Ovary (tissue), 9 donors: Measurements from ENCODE around the gene PCBP3. TPM values are rescaled to one million over a fixed set of nuclear protein-coding genes. Genes with fewer than 3 reads are reported as not detected.
A peak's percentile ranks its signal among the peaks of the same experiment; 100 is the strongest.

Experiments
- DNase-seq, 5 donors: peaks; one replicate each; pipeline ENCODE4 v3.0.0-alpha.2; 2019 to 2020
- H3K27ac ChIP-seq, 2 donors: fragments of 200-600 bp; one replicate each; pipeline versions ENCODE4 v1.5.1 to v1.8.0; 2019 to 2022
- H3K27me3 ChIP-seq: fragments of 200-600 bp; one replicate; pipeline ENCODE4 v1.8.0; 2022
- H3K36me3 ChIP-seq: fragments of 200-600 bp; sonication (generic); one replicate; pipeline ENCODE4 v1.5.1; 2019
- H3K4me1 ChIP-seq: one replicate; pipeline ENCODE4 v1.8.1; 2013; ENCODE audit warnings: mild to moderate bottlenecking, moderate library complexity; ENCODE audit not compliant: insufficient read depth
- H3K4me3 ChIP-seq: fragments of 200-600 bp; sonication (generic); one replicate; pipeline ENCODE4 v1.5.1; 2017
- H3K9me3 ChIP-seq, 2 donors: fragments of 200-600 bp in 1 of 2; sonication (generic) in 1 of 2; one replicate each; pipeline versions ENCODE4 v1.5.1 to v1.8.1; 2013 to 2019; ENCODE audit warnings: mild to moderate bottlenecking in 1 of 2, moderate library complexity in 1 of 2
- EP300 ChIP-seq: sonication (generic); formaldehyde crosslinking; IDR thresholded peaks from one replicate; pipeline ENCODE4 v1.6.1; 2017; ENCODE audit warnings: antibody characterized with exemption
- POLR2A ChIP-seq: fragments of 450-650 bp; IDR thresholded peaks from one replicate; pipeline ENCODE4 v1.6.1; 2017; ENCODE audit warnings: antibody characterized with exemption, mild to moderate bottlenecking, moderate library complexity
- WGBS, 3 donors: extraction: QIAGEN DNeasy Blood & Tissue Kit in 1 of 3; methylation state at CpG; one replicate each; pipeline versions ENCODE4 v1.1.5 to v1.1.7; 2013 to 2017; 5-methylcytosine and 5-hydroxymethylcytosine counted together
- intact Hi-C, 4 donors: fragments of 100-400 bp; cut with DNase I; formaldehyde crosslinking; loops; one replicate each; pipeline versions ENCODE4 v1.11.0 to v1.15.1; 2022 to 2023
- polyA plus RNA-seq, 2 donors: library from polyadenylated mRNA; stranded (reverse); fragments of 200-250 nt in 1 of 2; fragments of 350-450 nt in 1 of 2; fragmentation: Illumina TruSeq in 1 of 2; extraction: RNeasy Lipid Tissue Mini Kit (QIAGEN cat#74804) in 1 of 2; gene quantifications; one replicate each; pipeline ENCODE4 v1.2.3, GENCODE V29; 2013 to 2014
- total RNA-seq, 7 donors: library from RNA; depleted of rRNA in 2 of 7; stranded (reverse); fragments of >200 nt in 2 of 7; fragmentation: NEBNext Ultra II Directional in 3 of 7; extraction: Animal tissue kit (Norgen Biotek cat#: 25700) in 3 of 7; gene quantifications; one replicate each; pipeline versions ENCODE4 v1.1.0 to v1.2.4, GENCODE V29; 2016 to 2023
- TF ChIP-seq, protein P1 (sequence below), 3 donors: fragments of 450-650 bp in 2 of 3; fragments of 200-600 bp in 1 of 3; IDR thresholded peaks; one replicate each; pipeline versions ENCODE4 v1.5.1 to v1.8.0; 2016 to 2022; ENCODE audit warnings: antibody characterized with exemption in 3 of 3, mild to moderate bottlenecking in 1 of 3
- donor health status: DM: no; HTN: no; CAD: no; lungs with moderate emphysema.
- donor health status: DM: no; HTN: no; CAD: no.
- donor health status: Bipolar disorder and iron deficiency.
- donor health status: DM: yes; HTN: yes; CAD: no.
- donor health status: DM: no; HTN: no; CAD: no.
- donor health status: DM: yes; HTN: yes; CAD: no.

The PCBP3 gene
- total and polyA plus RNA-seq, 9 donors, result 2.4 to 10.1 (median 5.4) TPM

- Histone ChIP-seq H3K36me3 (no peaks in the 10 kb centered on the region), H3K4me1 (no peaks in the 10 kb centered on the region), H3K27me3 (no peaks in the 10 kb centered on the region), H3K9me3 (no peaks in the 10 kb centered on the region), H3K27ac (no peak overlapping the region), H3K4me3 (no peak overlapping the region)
- intact Hi-C loops, result no loop called here
- peak in 1 of 5 donors; percentile 4 for DNase-seq
- 42 to 57% (median 57%) methylated on average over 12 of the region's 12 CpGs for WGBS, 3 donors
- TF ChIP-seq POLR2A (no peak), EP300 (no peak)
- TF ChIP-seq, protein P1, sequence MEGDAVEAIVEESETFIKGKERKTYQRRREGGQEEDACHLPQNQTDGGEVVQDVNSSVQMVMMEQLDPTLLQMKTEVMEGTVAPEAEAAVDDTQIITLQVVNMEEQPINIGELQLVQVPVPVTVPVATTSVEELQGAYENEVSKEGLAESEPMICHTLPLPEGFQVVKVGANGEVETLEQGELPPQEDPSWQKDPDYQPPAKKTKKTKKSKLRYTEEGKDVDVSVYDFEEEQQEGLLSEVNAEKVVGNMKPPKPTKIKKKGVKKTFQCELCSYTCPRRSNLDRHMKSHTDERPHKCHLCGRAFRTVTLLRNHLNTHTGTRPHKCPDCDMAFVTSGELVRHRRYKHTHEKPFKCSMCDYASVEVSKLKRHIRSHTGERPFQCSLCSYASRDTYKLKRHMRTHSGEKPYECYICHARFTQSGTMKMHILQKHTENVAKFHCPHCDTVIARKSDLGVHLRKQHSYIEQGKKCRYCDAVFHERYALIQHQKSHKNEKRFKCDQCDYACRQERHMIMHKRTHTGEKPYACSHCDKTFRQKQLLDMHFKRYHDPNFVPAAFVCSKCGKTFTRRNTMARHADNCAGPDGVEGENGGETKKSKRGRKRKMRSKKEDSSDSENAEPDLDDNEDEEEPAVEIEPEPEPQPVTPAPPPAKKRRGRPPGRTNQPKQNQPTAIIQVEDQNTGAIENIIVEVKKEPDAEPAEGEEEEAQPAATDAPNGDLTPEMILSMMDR (IDR thresholded peaks at IDR 0.05), result no peak
Measured at GRCh38 chr21:45854690-45855247, 211.2 kb downstream of the PCBP3 start.

GRCh38 chr21:45855248-45855811 lies 211.8 kb downstream of the PCBP3 start:
- Histone ChIP-seq H3K4me3 (no peak overlapping the region), H3K27ac (no peak overlapping the region), H3K9me3 (no peaks in the 10 kb centered on the region), H3K4me1 (no peaks in the 10 kb centered on the region), H3K27me3 (no peaks in the 10 kb centered on the region), H3K36me3 (no peaks in the 10 kb centered on the region)
- TF ChIP-seq POLR2A, result no peak
- TF ChIP-seq, protein P1 (IDR thresholded peaks at IDR 0.05), result no peak
- peak in 2 of 5 donors; percentile 2 to 27 for DNase-seq
- intact Hi-C loops, result no loop called here
- WGBS, 3 donors, result 68 to 78% (median 76%) methylated on average over 18 of the region's 18 CpGs

- no peaks in the 10 kb centered on the region for H3K9me3 ChIP-seq
- 89 to 93% (median 93%) methylated on average over 13 of the region's 13 CpGs for WGBS, 3 donors
- H3K4me3 ChIP-seq, result no peak overlapping the region
- no peak for TF ChIP-seq EP300
- TF ChIP-seq, protein P1 (IDR thresholded peaks at IDR 0.05), result no peak
- intact Hi-C loops, result no loop called here
- no peaks in the 10 kb centered on the region for H3K27me3 ChIP-seq
- H3K4me1 ChIP-seq, result no peaks in the 10 kb centered on the region
- H3K27ac ChIP-seq, result no peak overlapping the region
- no peaks in the 10 kb centered on the region for H3K36me3 ChIP-seq
- DNase-seq, result no peak
Measured at GRCh38 chr21:45856442-45856841, 212.9 kb downstream of the PCBP3 start.

DNA sequence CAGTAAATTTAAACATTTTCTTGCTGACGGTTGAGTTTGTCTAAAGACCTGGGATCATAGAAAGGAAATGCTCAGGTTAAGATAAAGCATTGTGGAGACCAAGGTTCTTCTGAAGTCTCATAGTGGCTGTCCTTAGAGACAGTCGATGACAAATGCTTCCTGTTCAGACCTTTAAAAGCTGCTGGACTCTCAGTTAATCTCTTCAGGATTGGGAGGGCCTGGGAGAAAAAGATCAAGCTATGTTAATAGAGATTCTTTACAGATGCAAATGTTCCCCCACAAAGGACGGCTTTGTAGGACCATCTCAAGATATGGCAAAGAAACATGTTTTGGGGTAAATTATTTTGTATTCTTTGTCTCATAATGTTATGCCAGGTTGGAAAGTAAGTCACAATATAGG lies 213.4 kb downstream of the PCBP3 start:
- H3K36me3 ChIP-seq, result no peaks in the 10 kb centered on the region
- 83 to 89% (median 86%) methylated on average over 3 of the region's 3 CpGs for WGBS, 3 donors
- no peaks in the 10 kb centered on the region for H3K4me1 ChIP-seq
- TF ChIP-seq, protein P1 (IDR thresholded peaks at IDR 0.05), result no peak
- no peak for TF ChIP-seq EP300
- TF ChIP-seq POLR2A, result no peak
- H3K4me3 ChIP-seq, result no peak overlapping the region
- H3K27me3 ChIP-seq, result no peaks in the 10 kb centered on the region
- no peaks in the 10 kb centered on the region for H3K9me3 ChIP-seq
- H3K27ac ChIP-seq, result no peak overlapping the region
- no peak for DNase-seq
- intact Hi-C loops, result no loop called here
